Epithelial cell of alveolus of lung (primary cell): ENCODE measurements around the gene SLC25A23. TPM values are rescaled to one million over a fixed set of nuclear protein-coding genes. Genes with fewer than 3 reads are reported as not detected.

ENCODE experiments used
- total RNA-seq: library from RNA; depleted of rRNA; stranded (reverse); fragments of >200 nt; gene quantifications from 2 replicates; pipeline ENCODE4 v1.2.1, GENCODE V29; 2015

SLC25A23 gene
- 34.1 and 79.8 TPM in 2 replicates for total RNA-seq

GRCh38 chr19:6459262-6460098, at the start of gene SLC25A23:
Gene SLC25A23, minus strand, starts transcription at chr19:6459792. Its CDS starts 164 bp downstream, at chr19:6459628.

DNA sequence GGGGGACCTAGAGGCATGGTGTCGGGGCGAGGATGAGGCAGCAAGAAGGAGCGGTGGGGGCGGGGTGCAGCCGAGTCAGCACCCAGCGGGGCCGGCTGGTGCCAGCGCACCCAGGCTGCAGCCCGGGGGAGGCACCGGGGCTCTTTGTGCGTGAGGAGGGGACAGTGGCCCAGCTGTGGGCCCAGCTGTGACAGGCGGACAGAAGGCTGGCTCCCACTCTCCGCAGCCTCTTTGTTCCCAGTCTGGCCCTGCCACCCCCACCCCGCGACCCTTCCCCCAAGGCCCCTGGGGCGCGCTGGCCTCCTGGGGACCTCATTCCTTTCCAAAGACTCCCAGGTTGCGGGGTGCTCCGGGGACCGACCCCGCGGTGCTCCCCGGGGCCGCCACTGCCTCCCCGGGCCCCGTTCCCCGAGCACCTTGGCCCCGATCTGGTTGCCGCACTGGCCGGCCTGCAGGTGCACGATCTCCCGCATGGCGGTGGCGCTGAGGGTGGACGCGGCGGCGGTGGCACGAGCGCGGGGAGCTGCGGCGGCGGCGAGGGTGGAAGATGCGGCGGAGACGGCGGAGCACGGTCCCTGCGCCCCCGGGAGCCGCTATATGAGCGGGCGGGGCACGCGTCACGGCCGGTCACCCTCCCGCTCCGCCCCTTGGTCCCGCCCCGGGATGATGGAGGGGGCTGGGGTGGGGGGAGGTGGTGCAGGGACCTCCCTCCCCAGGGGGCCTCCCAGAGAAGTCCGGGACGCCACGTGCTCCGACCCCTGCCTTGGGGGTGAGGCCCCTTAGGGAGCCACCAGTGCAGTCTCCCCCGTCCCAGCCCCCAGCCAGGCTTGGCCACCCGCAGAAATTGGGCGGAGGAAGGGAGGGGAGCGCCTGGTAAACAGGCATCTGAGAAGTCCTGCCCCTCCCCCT, 42.4 kb upstream of the SLC25A23 start, which contains the start of gene TUBB4A:
TSS of gene TUBB4A (minus strand) at position 570 of the 909 bp plus-strand sequence. CDS start at position 473, 97 bp downstream.

DNA sequence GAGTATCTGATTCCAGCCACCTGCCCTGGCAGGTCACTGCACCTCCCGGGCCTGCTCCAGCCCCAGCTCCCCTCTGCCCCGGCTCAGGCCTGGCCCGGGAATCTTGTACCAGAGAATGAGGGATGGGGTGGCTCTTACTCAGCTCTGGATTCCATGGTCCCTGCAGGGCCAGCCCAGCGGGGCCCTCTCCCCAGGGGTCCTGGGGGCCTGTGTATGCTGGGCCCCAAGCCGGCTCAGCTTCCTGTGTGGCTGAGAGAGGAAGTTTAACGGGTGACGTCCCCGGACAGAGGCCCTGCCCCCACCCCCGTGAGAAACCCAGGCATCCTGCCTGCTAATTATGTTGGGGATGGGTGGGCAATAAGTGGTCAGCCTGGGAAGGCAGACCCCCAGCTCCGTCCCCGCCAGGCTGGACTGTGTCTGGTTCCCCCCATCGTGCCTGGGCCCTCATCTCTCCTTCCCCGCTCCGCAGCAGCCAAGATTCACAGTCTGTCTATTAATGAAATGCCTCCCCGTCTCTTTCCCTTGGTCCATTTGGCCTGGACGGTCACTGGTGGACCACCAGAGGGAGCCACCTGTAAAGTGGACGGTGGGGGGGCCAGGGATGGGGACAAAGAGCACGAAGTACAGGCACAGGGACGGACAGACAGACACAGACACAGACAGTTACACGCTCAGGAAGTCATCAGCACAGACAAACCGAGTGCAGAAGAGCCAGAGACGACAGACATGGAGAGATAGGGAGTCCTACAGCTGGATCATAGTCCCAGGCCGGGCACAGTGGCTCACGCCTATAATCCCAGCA, 22.1 kb upstream of the SLC25A23 start, which contains the start of gene DENND1C:
TSS of gene DENND1C (minus strand) at position 247 of the 802 bp plus-strand sequence. CDS start at position 155, 92 bp downstream.

GRCh38 chr19:6464070-6464873, 4.7 kb upstream of the SLC25A23 start, which contains the start of gene CRB3:
Gene CRB3, plus strand, starts transcription at chr19:6464271. Its CDS starts 431 bp downstream, at chr19:6464702.

GRCh38 chr19:6433663-6434062, 25.9 kb downstream of the SLC25A23 start, which contains the start of gene SLC25A41:
Gene SLC25A41, minus strand, starts transcription at chr19:6433763. Its CDS starts 70 bp downstream, at chr19:6433693.

GRCh38 chr19:6424195-6424938, 35.2 kb downstream of the SLC25A23 start, which contains the start of gene KHSRP:
Gene KHSRP, minus strand, starts transcription at chr19:6424811. Its CDS starts 110 bp downstream, at chr19:6424701.

GRCh38 chr19:6393074-6393982, 66.3 kb downstream of the SLC25A23 start, which contains the start of gene GTF2F1:
Gene GTF2F1, minus strand, starts transcription at chr19:6393164. Its CDS starts 169 bp downstream, at chr19:6392995.

Other genes starting within 250 kb of the SLC25A23 start
- 20.4 and 44.3 TPM in 2 replicates for gene MLLT1, start 179.8 kb downstream of the SLC25A23 start, total RNA-seq
- not detected in 2 replicates for gene ACER1, start 126.2 kb downstream of the SLC25A23 start, total RNA-seq
- gene CLPP, start 98.3 kb downstream of the SLC25A23 start, total RNA-seq = 128 and 177 TPM in 2 replicates
- gene ALKBH7, start 87.0 kb downstream of the SLC25A23 start, total RNA-seq = 67.6 and 91.1 TPM in 2 replicates
- gene PSPN, start 83.9 kb downstream of the SLC25A23 start, total RNA-seq = 0.26 and 1.4 TPM in 2 replicates
- gene GTF2F1, start 66.6 kb downstream of the SLC25A23 start, total RNA-seq = 37.9 and 71.2 TPM in 2 replicates
- 182 and 196 TPM in 2 replicates for gene KHSRP, start 35.0 kb downstream of the SLC25A23 start, total RNA-seq
- not detected in 2 replicates for gene SLC25A41, start 26.0 kb downstream of the SLC25A23 start, total RNA-seq
- 1.7 TPM in 1 of 2 replicates, not detected in the other for gene CRB3, start 4.5 kb upstream of the SLC25A23 start, total RNA-seq
- gene DENND1C, start 22.0 kb upstream of the SLC25A23 start, total RNA-seq = not detected in 2 replicates
- not detected in 2 replicates for gene TUBB4A, start 42.5 kb upstream of the SLC25A23 start, total RNA-seq
- 1.3 TPM in 1 of 2 replicates, not detected in the other for gene TNFSF9, start 71.2 kb upstream of the SLC25A23 start, total RNA-seq
- gene CD70, start 131.4 kb upstream of the SLC25A23 start, total RNA-seq = not detected in 2 replicates
- gene TNFSF14, start 210.4 kb upstream of the SLC25A23 start, total RNA-seq = not detected in 2 replicates